Putamen (tissue), 1 donor: ENCODE measurements around the gene USP17L30.
"Not testable (repeated sequence)": the region's sequence is repeated elsewhere in the genome, so short reads cannot be mapped to it uniquely, and the experiment has no call there.

Source experiments
- DNase-seq: peaks from one replicate; pipeline ENCODE4 v3.0.0-alpha.2; 2016; ENCODE audit warnings: low spot score

Gene USP17L30, protein sequence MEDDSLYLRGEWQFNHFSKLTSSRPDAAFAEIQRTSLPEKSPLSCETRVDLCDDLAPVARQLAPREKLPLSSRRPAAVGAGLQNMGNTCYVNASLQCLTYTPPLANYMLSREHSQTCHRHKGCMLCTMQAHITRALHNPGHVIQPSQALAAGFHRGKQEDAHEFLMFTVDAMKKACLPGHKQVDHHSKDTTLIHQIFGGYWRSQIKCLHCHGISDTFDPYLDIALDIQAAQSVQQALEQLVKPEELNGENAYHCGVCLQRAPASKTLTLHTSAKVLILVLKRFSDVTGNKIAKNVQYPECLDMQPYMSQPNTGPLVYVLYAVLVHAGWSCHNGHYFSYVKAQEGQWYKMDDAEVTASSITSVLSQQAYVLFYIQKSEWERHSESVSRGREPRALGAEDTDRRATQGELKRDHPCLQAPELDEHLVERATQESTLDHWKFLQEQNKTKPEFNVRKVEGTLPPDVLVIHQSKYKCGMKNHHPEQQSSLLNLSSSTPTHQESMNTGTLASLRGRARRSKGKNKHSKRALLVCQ

DNA sequence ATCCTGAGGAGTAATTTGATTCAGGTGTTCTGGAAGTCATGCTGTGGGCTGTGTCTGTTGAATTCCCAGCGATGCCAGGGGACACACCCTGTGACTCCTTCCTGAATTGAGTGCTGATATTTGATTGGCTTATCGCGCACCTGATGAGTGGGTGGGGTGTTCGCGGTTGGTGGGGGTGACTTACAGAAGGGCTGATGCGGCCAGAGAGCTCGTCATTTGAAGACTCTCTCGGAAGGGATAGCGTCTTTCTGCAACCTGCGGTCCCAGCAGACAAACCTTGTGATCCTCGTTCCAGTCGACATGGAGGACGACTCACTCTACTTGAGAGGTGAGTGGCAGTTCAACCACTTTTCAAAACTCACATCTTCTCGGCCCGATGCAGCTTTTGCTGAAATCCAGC is at the start of gene USP17L30:
Gene USP17L30, plus strand, starts transcription at position 301 of the 400 bp plus-strand sequence. Its CDS starts 0 bp downstream, at position 301.
- not testable (repeated sequence) for DNase-seq

DNA sequence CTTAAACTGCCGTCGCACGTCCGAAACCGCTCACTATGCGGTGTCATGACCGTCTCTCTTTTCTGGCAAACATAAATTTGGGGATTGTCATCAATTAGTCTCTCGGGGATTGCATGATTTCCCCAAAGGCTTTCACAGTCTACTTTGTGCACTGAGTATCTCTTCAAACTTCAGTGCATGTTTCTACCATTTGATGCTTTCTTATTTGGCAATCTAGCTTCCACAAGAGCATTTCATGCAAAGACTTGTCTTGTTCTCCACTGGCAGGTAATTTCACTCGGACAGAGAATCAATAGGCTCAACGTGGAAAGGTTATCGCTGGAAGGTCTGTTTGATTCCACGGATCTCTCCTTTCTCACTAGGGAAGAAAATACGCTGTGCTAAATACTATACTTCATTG is 38.7 kb upstream of the USP17L30 start:
- DNase-seq = not testable (repeated sequence)

GRCh38 chr4:9324865-9325264 is 38.1 kb upstream of the USP17L30 start, which contains the start of gene USP17L24:
Gene USP17L24, plus strand, starts transcription at chr4:9325165. Its CDS starts 0 bp downstream, at chr4:9325165.
- DNase-seq = not testable (repeated sequence)

- DNase-seq = not testable (repeated sequence)
These were observed 33.3 kb upstream of the USP17L30 start, which contains the start of gene USP17L25 for GRCh38 chr4:9329611-9330010. Gene USP17L25, plus strand, starts transcription at chr4:9329911. Its CDS starts 0 bp downstream, at chr4:9329911.

DNA sequence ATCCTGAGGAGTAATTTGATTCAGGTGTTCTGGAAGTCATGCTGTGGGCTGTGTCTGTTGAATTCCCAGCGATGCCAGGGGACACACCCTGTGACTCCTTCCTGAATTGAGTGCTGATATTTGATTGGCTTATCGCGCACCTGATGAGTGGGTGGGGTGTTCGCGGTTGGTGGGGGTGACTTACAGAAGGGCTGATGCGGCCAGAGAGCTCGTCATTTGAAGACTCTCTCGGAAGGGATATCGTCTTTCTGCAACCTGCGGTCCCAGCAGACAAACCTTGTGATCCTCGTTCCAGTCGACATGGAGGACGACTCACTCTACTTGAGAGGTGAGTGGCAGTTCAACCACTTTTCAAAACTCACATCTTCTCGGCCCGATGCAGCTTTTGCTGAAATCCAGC is 28.6 kb upstream of the USP17L30 start, which contains the start of gene USP17L26:
Gene USP17L26, plus strand, starts transcription at position 301 of the 400 bp plus-strand sequence. Its CDS starts 0 bp downstream, at position 301.
- not testable (repeated sequence) for DNase-seq

GRCh38 chr4:9339103-9339502 is 23.8 kb upstream of the USP17L30 start, which contains the start of gene USP17L5:
Gene USP17L5, plus strand, starts transcription at chr4:9339403. Its CDS starts 0 bp downstream, at chr4:9339403.
- not testable (repeated sequence) for DNase-seq

GRCh38 chr4:9343848-9344247 is 19.1 kb upstream of the USP17L30 start, which contains the start of gene USP17L27:
Gene USP17L27, plus strand, starts transcription at chr4:9344148. Its CDS starts 0 bp downstream, at chr4:9344148.
- DNase-seq = not testable (repeated sequence)

DNA sequence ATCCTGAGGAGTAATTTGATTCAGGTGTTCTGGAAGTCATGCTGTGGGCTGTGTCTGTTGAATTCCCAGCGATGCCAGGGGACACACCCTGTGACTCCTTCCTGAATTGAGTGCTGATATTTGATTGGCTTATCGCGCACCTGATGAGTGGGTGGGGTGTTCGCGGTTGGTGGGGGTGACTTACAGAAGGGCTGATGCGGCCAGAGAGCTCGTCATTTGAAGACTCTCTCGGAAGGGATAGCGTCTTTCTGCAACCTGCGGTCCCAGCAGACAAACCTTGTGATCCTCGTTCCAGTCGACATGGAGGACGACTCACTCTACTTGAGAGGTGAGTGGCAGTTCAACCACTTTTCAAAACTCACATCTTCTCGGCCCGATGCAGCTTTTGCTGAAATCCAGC is 14.3 kb upstream of the USP17L30 start, which contains the start of gene USP17L28:
Gene USP17L28, plus strand, starts transcription at position 301 of the 400 bp plus-strand sequence. Its CDS starts 0 bp downstream, at position 301.
- DNase-seq = not testable (repeated sequence)

- not testable (repeated sequence) for DNase-seq
These were observed 12.1 kb upstream of the USP17L30 start for GRCh38 chr4:9350866-9351265.

GRCh38 chr4:9353338-9353737 is 9.6 kb upstream of the USP17L30 start, which contains the start of gene USP17L29:
Gene USP17L29, plus strand, starts transcription at chr4:9353638. Its CDS starts 0 bp downstream, at chr4:9353638.
- not testable (repeated sequence) for DNase-seq

DNA sequence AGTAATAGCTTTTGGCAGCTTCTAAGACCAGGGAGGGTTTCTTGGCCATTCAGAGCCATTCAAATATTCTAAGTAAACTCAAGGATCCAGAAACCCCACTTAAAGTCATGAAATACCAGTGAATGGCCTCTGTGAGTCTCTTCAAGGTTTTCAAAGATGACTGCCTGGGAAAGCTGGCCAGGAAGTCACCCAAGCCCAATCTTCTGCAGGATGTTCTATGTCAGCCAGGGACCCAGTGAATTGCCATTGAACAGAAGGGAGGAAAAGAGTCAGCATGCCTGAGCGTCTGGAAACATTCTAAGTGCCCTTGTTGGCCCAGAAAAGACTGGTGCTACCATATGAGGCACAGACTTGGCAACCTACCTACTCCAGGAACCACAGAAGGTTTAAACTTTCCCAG is 17.0 kb downstream of the USP17L30 start:
- not testable (repeated sequence) for DNase-seq

DNA sequence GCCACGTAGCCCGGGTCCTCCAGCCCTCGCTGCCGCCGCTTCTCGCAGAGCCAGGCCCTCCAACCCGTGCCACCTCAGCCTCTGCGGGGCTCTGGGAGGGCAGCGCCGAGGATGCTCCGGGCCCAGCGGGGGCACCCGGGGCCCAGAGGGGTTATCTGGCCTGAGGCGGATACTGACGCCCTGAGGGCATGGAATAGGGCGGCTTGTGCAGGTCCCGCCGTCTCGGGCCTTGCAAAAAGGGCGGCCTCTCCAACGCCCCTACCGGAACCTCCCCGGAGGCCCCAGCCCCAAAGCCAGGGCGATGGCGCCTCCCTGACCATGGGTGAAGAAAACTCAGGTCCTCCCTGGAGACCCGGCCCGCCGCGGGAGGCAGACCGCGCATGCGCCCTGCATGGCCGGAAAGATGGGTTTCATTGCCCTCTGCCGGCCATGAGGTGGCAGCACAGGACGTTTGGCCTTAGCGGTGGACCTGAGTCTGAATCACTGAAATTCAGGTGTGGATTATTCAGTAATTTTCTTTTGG is 18.1 kb downstream of the USP17L30 start:
- not testable (repeated sequence) for DNase-seq

- DNase-seq = no peak
These were observed 21.2 kb downstream of the USP17L30 start for GRCh38 chr4:9384126-9384525.

DNA sequence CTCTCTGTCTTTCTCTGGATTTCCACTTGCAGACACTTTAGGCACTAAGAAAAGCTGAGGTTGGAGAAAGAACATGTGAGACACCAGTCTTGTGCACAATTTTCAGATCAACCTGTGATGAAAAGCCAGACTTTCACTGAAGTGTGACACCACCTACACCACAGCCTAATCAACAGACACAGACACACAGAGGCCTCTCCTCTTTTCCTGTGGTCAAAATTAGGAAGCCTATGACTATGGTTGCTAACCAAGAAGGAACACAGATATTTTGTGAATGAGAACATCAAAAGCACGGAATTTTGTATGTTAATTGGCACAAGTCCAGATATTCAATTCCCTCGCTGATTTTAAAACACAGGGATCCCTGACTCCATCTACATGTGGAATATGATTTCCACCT is 26.1 kb downstream of the USP17L30 start:
- DNase-seq = not testable (repeated sequence)

GRCh38 chr4:9405774-9406173 is 42.8 kb downstream of the USP17L30 start:
- not testable (repeated sequence) for DNase-seq

GRCh38 chr4:9406491-9406890 is 43.6 kb downstream of the USP17L30 start:
- not testable (repeated sequence) for DNase-seq

- no peak for DNase-seq
These were observed 46.9 kb downstream of the USP17L30 start for GRCh38 chr4:9409793-9410192.
